ENCODE data around the gene OR2B6.
"Not testable (repeated sequence)": the region's sequence is repeated elsewhere in the genome, so short reads cannot be mapped to it uniquely, and the experiment has no call there.

OR2B6 gene

DNA sequence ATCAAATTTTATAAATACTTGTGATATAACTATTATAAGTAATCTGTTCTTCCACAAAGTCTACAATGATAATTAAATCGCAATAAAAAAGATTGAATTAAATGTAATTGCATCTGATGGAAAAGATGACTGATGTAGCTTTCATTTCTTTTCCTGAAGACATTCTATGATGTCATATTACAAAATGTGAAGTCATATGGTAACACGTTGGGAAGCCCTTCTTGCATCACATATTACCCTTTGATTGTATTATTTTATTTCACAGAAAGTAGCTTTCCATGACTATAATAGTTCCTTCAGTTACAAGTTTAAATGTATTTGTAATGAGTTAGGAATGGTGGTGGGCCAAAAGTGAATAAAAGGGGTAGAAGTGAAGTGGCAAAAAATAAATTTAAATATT, 25.8 kb upstream of the OR2B6 start:
- Histone ChIP-seq H3K27me3 (ENCODE audit: control insufficient read depth, insufficient read depth, low read length) (no peaks in the 10 kb centered on the region), H3K79me2 (no peaks in the 10 kb centered on the region), H3K9me3 (ENCODE audit: control insufficient read depth, low read length) (no peaks in the 10 kb centered on the region), H3K4me1 (no peaks in the 10 kb centered on the region), H3K4me3 (ENCODE audit: low read depth, low read length) (no peak overlapping the region), H3K9ac (no peak overlapping the region), H3K27ac (no peak overlapping the region), H3K4me2 (ENCODE audit: low read length) (no peak overlapping the region), H3K36me3 (ENCODE audit: control insufficient read depth, insufficient read depth, low read length) (no peaks in the 10 kb centered on the region), H2AFZ (no peak overlapping the region)
- TF ChIP-seq, protein P1, sequence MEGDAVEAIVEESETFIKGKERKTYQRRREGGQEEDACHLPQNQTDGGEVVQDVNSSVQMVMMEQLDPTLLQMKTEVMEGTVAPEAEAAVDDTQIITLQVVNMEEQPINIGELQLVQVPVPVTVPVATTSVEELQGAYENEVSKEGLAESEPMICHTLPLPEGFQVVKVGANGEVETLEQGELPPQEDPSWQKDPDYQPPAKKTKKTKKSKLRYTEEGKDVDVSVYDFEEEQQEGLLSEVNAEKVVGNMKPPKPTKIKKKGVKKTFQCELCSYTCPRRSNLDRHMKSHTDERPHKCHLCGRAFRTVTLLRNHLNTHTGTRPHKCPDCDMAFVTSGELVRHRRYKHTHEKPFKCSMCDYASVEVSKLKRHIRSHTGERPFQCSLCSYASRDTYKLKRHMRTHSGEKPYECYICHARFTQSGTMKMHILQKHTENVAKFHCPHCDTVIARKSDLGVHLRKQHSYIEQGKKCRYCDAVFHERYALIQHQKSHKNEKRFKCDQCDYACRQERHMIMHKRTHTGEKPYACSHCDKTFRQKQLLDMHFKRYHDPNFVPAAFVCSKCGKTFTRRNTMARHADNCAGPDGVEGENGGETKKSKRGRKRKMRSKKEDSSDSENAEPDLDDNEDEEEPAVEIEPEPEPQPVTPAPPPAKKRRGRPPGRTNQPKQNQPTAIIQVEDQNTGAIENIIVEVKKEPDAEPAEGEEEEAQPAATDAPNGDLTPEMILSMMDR (IDR thresholded peaks at IDR 0.05), result no peak

DNA sequence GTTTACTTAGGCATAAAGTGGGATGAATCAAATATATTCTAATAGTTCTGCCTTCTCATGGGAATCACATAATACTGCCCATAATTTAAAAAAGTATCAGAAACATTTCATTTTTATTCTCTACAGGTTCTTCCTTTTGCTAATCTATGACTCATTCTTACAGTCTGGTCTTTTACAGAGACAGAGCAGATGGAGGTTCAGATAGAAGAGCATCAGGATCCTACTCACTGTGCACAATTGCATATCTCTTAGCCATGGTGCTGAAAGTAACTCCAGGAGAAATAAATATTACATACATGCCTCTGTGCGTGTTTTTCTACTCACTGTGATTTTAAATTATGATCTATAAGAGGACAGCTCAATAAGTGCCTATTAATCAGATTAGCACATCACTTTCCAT, 16.3 kb upstream of the OR2B6 start:
- no peak overlapping the region for H3K4me3 ChIP-seq (ENCODE audit: low read depth, low read length)
- H3K36me3 ChIP-seq (ENCODE audit: control insufficient read depth, insufficient read depth, low read length), result no peaks in the 10 kb centered on the region
- no peak overlapping the region for H3K9ac ChIP-seq
- no peaks in the 10 kb centered on the region for H3K9me3 ChIP-seq (ENCODE audit: control insufficient read depth, low read length)
- H3K4me1 ChIP-seq, result no peaks in the 10 kb centered on the region
- no peaks in the 10 kb centered on the region for H3K79me2 ChIP-seq
- no peak overlapping the region for H3K27ac ChIP-seq
- no peaks in the 10 kb centered on the region for H3K27me3 ChIP-seq (ENCODE audit: control insufficient read depth, insufficient read depth, low read length)
- no peak overlapping the region for H3K4me2 ChIP-seq (ENCODE audit: low read length)
- TF ChIP-seq, protein P1 (IDR thresholded peaks at IDR 0.05), result no peak
- H2AFZ ChIP-seq, result no peak overlapping the region

DNA sequence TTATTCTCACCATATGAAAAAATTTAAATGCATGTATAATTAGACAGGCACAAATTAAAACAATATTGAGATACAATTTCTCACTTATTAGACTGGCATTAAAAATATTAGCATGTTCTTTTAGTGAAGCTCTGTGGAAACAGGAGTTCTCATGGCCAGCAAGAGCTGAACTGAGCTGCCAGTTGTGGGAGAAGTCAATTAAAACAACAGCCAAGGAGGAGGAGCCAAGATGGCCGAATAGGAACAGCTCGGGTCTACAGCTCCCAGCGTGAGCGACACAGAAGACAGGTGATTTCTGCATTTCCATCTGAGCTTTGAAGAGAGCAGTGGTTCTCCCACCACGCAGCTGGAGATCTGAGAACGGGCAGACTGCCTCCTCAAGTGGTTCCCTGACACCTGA, 14.0 kb upstream of the OR2B6 start:
- not testable (repeated sequence) for H3K4me3 ChIP-seq (ENCODE audit: low read depth, low read length); H3K36me3 ChIP-seq (ENCODE audit: control insufficient read depth, insufficient read depth, low read length); H2AFZ ChIP-seq; H3K9ac ChIP-seq; H3K9me3 ChIP-seq (ENCODE audit: control insufficient read depth, low read length); H3K79me2 ChIP-seq; H3K27me3 ChIP-seq (ENCODE audit: control insufficient read depth, insufficient read depth, low read length); H3K4me2 ChIP-seq (ENCODE audit: low read length); H3K27ac ChIP-seq; H3K4me1 ChIP-seq

DNA sequence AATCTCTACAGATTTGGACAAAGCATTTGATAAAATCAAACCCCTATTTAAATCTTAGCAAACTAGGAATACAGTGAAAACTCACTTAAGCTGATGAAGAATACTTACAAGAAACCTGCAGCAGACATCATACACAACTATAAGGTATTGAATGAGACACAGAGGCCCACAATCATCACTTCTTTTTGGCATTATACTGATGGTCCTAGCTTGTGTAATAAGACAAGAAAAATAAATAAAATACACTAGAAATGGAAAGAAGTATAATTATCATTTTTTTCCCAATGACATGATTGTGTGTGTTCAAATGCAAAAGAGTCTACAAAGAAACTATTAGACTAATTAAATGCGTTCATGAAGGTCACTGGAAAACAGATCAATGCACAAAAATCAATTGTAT, 8.8 kb upstream of the OR2B6 start:
- H3K4me1 ChIP-seq, result no peaks in the 10 kb centered on the region
- no peaks in the 10 kb centered on the region for H3K9me3 ChIP-seq (ENCODE audit: control insufficient read depth, low read length)
- H3K36me3 ChIP-seq (ENCODE audit: control insufficient read depth, insufficient read depth, low read length), result no peaks in the 10 kb centered on the region
- TF ChIP-seq, protein P1 (IDR thresholded peaks at IDR 0.05), result no peak
- no peak overlapping the region for H2AFZ ChIP-seq
- H3K27me3 ChIP-seq (ENCODE audit: control insufficient read depth, insufficient read depth, low read length), result no peaks in the 10 kb centered on the region
- H3K9ac ChIP-seq, result no peak overlapping the region
- no peak overlapping the region for H3K4me3 ChIP-seq (ENCODE audit: low read depth, low read length)
- H3K79me2 ChIP-seq, result no peaks in the 10 kb centered on the region
- H3K4me2 ChIP-seq (ENCODE audit: low read length), result no peak overlapping the region
- H3K27ac ChIP-seq, result no peak overlapping the region

DNA sequence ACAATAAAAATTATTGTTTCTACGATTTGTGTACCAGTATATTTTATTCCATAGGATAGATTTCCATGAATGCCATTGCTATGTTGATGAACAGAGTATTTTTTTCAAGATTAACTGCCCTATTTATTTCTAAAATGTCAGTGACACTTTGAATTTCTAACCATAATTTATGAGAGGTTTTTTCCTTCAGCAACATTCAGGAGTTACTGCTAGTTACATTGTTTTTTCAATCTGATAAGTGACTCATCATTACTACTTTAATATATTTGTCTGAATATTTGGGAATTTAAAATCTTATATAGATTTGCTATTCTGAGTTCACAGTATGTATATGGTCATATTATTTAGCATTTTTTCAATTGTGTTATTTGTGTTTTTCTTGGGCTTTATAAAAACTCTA, 6.0 kb upstream of the OR2B6 start:
- no peak overlapping the region for H3K27ac ChIP-seq
- no peak overlapping the region for H2AFZ ChIP-seq
- no peak overlapping the region for H3K4me2 ChIP-seq (ENCODE audit: low read length)
- TF ChIP-seq, protein P1 (IDR thresholded peaks at IDR 0.05), result no peak
- H3K9me3 ChIP-seq (ENCODE audit: control insufficient read depth, low read length), result no peaks in the 10 kb centered on the region
- no peaks in the 10 kb centered on the region for H3K27me3 ChIP-seq (ENCODE audit: control insufficient read depth, insufficient read depth, low read length)
- no peak overlapping the region for H3K4me3 ChIP-seq (ENCODE audit: low read depth, low read length)
- no peaks in the 10 kb centered on the region for H3K36me3 ChIP-seq (ENCODE audit: control insufficient read depth, insufficient read depth, low read length)
- no peaks in the 10 kb centered on the region for H3K4me1 ChIP-seq
- H3K79me2 ChIP-seq, result no peaks in the 10 kb centered on the region
- no peak overlapping the region for H3K9ac ChIP-seq
